Activated gamma-delta T cell treated with Interleukin-2 at 50 U/mL for 16 hours (primary cell): ENCODE data around the gene XYLT1.

Source experiments
- DNase-seq: peaks from one replicate; pipeline ENCODE4 v3.0.0-alpha.2; 2020

The XYLT1 gene

DNA sequence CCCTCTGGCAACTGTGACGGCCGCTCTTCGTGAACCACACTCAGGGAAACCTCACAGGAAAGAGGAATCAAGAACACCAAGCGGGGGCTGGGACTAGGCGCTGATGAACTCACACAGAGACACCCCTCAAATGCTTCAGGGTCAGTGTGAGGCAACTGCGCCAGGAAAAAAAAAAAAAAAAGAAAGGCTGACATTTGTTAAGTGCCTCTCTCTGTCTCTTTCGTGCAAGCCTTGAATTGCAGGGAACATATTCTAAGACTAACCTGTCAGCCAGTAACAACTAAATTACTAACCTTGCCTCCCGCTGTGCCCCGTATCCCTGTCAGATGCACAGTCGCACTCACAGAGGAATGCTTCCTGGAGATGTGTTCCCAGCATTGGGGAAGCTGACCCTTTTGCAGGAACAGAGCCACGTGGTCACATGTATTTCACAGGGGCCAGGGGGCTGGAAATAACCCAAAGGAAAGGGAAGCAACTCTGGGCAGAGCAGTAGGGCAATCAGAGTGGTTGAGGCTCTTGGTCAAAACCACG is 247.8 kb downstream of the XYLT1 start:
- no peak for DNase-seq

DNA sequence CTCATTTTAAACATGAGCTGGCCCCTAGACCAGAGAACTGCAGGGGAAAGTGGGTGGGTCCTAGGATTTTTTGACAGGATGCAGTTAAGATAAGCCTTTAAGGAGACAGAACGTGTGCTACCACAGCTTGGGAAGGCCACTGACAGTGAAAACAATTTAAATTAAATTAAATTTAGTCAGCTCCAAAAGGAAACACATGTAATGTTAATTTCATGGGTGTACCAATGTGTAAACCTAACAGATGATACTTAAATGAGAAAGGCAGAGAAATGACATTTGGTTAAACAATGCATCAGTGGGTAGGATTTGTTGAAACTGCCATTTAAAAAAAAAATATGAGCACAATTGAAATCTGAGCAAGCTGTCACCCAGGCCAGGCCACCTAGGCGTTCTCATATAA is 250.8 kb downstream of the XYLT1 start:
- DNase-seq: no peak

DNA sequence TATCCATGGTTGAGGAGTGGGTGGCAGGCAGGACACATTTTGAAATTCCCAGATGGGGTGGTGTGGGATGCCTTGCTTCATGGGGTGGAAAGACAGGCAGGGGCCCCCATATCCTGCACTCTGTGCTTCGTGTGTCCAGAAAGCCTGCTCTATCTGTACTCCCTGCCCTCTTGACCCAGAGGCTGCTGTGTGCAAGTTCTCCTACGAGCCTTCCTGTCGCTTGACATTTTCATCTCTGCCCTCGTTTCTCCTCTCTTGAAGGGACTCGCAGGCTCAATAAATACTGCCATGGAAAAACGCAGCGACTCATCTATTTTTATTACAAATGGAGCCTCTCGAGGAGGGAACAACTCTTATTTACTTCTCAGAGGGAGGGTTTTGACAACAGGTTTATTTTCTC is 254.8 kb downstream of the XYLT1 start:
- DNase-seq: no peak

DNA sequence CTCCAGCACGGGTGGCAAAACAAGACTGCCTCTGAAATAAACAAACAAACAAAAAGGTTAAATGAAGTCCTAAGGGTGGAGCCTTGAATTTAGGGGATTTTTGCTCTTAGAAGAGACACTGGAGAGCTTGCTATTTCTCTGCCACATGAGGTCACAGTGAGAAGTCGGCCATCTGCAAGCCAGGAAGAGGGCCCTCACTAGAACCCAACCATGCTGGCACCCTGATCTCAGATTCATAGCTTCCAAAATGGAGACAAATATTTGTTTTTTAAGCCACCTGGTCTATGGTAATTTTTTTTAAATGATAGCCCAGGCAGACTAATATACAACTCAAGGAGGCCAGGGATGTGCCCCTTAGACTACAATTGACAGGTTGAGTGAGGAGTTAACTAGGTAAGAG is 255.5 kb downstream of the XYLT1 start:
- DNase-seq: no peak

DNA sequence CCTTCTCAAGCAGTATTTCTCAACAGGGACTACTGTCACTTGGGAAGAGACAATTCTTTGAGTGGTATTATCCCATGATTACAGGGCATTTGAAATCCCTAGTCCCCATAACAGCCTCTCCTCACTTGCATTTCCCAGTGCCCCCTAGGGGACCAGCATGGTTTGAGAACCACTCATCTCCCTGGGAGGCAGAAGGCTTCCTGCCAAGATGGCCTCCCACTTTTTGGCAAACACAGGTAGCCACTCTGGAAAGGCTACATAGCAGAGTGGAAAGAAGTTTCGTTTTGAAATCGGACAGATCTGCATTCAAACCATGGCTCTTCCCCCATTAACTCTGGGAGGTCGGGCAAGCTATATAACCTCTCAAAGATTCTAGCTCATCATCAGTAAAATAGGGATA is 256.8 kb downstream of the XYLT1 start:
- DNase-seq: no peak

DNA sequence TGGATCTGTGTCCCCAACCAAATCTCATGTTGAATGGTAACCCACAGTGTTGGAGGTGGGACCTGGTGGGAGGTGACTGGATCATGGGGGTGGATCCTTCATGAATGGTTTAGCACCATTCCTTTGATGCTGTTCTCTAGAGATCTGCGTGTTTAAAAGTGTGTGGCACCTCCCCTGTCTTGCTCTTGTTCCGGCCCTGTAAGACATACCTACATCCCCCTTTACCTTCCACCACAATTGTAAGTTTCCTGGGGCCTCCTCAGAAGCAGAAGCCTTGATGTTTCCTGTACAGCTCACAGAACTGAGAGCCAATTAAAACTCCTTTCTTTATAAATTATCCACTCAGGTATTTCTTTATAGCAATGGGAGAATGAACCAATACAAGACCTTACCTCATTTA is 257.7 kb downstream of the XYLT1 start:
- DNase-seq: no peak

DNA sequence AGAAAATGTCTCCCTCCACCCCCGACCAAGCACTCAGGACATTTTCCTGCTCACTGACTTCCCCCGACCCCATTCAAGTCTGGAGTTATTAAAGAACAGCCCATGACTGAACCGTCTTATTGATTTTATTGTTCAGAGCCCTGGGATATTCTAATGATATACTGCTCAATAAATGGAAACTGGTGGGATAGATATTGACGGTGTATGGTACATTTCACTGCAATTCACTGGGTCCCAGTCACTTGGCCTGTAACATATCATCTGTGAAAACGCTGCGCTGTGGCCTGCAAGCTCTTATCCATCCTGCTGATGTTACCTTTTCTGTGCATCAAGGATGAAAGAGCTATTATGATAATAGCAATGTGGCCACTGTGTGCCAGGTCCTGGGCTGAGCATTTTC is 258.2 kb downstream of the XYLT1 start:
- DNase-seq: no peak

DNA sequence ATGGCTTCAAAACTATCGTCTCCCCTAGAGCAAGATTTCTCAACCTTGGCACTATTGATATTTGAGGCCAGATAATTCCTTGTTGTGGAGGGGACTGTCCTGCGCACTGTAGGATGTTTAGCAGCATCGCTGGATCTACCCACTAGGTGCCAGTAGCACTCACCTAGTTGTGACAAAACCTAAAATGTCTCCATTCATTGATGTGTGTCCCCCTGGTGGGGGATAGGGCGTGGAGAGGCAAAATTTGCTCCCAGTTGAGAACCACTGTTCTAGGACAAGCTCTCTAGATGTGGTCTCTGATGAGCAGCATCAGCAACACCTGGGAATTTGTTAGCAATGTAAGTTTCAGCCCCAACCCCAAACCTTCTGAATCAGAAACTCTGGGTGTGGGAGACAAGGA is 259.0 kb downstream of the XYLT1 start:
- DNase-seq: peak; percentile 12

DNA sequence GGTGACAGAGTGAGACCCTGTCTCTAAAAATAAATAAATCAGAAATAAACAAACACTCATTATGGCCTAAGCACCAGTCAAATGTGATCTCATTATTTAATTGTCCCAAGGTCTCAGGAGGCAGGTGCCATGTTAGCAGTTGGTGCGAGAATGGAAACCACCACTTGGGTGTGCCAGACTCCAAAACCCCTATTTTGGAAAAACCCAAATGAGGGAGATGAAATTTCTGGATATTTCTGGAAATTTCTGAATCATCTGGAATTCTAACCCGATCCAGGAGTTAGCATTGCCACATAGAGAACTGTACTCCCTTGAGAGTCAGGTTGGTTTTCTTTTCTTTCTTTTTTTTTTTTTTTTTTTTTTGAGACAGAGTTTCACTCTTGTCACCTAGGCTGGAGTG is 264.0 kb downstream of the XYLT1 start:
- no peak for DNase-seq

DNA sequence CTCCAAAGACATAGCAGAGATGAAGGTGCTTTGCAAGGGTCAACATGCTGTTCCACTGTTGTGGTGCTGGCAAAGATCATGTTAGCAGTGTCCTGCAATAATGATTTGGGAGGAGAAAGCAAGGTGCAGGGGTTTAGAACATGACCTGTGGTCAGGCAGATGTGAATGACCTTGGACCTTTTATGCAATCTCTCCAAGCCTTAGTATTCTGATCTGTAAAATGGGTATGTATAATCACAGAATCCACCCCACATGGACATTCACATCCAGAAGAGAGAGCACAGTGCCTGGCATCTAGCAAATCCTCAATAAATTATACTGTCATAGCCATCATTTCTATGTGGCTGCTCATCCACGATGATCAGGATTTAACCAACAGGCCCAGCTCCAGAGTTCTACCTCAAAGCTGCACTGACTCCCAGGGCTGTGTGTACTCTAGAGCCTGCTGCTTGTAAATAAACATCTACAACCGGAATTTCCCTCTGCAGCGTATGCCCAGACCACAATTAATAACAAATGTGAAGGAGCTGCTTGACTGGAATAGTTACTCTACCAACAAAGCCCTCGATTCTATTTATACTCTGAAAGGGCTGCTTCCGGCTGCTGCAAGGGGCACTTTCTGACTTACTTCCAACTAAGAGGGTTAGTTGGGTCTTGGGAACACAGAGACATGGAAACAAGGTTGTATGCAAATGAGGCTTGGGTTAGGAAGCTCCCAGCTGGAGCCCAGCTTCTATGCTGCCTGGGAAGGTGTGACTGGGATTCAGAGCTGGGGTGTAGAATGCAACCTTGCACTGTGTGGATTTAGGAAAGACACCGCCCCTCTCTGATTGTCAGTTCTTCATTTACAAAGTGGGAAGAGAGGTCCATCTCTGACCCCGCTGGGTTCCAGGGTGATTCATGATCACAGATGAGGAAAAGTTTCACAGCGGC is 265.2 kb downstream of the XYLT1 start:
- DNase-seq: no peak

DNA sequence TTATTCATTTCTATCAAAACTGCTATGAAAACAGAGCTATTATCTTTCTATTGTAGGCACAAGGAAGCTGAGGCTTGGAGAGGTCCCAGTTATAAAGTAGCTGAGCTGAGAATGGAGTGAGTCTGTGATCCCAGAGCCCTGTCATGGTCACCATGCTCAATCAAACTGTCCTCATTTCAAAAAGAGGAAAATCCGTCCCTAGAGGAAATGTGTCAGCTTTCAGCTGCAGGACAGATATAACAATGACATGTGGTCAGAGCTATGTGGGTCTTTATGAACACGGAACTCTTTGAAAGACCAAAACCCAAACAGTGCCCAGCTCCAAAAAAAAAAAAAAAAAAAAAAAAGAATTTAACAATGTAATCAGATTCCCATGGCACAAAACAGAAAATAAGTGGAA is 266.1 kb downstream of the XYLT1 start:
- no peak for DNase-seq

DNA sequence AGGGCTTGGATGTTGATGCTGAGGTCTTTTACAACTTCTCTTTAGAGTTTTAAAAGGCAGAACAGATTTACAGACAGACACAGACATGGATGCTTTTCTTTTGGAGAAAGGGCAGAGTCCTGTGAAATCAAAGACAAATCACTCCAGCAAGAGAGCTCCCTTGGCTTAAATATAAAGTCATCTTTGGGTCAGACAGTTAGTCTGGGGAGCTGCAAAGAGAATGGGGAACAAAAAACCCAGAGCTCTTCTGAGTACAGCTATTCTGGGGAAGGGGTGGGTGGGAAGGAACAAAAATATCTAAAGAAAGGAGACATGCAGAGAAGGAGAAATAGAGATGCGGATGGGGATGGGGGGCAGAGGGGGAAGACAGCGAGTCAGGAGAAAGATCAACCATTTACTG is 266.6 kb downstream of the XYLT1 start:
- no peak for DNase-seq

DNA sequence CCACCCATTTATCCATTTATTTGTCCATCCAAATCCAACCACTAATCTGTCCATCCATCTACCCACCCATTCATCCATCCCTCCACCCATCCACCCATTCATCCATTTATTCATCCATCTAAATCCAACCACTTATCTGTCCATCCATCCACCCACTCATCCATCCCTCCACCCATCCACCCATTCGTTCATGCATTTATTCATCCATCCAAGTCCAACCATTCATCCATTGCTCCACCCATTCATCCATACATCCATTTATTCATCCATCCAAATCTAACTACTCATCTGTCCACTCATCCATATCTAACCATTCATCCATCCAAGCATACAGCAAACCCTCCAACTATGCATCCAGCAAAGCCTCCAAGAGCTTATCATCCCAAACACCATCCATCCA is 267.3 kb downstream of the XYLT1 start:
- no peak for DNase-seq

DNA sequence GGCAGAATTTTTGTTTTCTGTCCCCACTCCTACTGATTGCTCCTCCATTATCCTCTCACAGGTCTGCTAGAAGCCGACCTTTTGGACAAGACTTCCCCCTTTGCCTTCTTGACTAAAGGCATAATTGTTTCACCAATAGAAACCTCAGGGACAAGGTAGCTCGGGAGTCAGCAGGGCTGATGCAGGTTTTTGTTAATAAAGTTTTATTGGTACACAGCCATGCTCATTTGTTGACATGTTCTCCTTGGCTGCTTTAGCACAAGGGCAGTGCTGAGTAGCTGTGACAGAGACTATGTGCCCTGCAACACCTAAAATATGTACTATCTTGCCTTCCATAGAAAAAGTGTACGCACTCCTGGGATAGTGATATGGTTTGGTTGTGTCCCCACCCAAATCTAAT is 271.6 kb downstream of the XYLT1 start:
- DNase-seq: no peak

DNA sequence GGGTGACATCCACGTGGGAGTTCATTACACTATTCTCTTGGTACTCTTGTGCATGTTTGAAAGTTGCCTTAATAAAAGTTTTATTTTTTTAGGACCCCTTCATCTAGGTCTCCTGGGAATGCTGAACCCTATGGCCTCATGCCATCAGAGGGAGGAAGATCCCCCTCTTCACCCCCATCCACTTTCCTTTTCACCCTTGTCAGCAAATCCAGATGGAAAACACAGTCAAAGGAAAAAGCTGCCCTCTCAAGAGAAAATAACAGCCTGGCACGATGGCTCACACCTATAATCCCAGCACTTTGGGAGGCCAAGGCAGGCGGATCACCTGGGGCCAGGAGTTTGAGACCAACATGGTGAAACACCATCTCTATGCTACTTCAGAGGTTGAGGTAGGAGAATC is 274.2 kb downstream of the XYLT1 start:
- no peak for DNase-seq

DNA sequence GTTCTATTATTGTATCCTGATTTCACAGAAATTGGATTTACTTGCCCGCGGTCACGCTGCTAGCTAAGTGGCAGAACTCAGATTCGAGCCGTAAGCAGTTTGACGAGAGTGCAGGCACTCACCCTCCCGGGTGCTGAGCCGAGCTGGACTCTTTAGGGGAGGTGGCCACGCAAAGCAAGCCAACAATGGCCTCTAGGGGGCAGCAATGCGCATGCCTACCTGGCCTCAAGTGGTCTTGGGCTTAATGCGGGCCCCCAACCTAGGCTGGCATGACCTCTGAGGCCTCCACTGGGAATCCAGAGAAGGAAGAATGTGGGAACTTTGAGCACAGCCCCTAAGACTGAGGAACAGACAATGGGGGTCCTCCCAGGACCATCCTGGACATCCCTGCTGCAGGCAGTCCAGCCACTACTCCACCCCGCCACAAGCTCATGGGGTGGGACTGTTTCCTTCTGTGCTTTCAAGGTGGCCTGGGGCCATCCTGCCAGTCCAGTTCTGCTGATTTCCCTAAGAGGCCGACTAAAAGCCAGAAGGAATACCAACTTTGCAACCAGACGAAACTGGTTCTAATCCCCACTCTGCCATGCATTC is 276.5 kb downstream of the XYLT1 start:
- DNase-seq: peak; percentile 62

DNA sequence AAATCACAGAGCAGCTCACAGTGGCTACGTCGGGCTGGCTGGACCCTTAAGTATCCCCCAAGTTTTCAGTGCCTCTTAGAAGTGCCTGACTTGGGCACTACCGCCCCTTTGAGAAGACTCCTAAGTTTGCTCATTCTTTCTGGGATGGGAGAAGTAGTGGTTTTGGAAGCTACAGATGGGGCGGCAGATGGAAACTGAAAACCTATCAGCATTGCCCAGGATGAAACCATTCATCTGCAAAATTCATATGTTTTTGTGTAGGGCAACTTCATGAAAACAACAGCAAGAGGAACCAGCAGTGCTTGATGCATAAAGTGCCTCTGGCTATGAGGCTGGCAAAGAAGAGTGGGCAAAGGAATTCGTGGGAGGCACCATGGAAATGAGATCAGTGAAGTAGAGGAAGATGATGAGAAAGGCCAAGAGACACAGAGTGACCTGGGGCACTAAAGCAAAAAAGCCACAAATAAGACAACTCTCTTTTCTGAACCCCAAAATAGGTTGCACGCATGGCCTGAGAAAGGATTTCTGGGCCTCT is 277.1 kb downstream of the XYLT1 start:
- DNase-seq: no peak

DNA sequence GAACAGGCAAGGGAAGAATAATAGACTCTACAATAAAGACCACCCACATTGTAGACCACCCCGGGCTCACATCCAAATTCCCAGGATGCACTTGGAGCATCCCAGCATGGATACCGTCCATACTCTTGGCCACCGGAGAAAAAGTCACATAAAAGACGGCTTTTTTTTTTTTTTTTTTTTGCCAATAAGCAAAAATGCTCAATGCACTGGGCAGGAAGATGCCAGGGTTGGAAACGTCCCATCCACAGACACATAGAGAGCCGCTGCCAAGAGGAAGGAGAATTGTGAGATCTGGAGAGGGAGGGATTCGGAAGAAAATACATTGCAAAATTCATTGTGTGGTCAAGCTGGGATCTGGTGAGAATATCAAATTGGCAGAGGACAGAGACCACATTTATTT is 286.7 kb downstream of the XYLT1 start:
- no peak for DNase-seq

DNA sequence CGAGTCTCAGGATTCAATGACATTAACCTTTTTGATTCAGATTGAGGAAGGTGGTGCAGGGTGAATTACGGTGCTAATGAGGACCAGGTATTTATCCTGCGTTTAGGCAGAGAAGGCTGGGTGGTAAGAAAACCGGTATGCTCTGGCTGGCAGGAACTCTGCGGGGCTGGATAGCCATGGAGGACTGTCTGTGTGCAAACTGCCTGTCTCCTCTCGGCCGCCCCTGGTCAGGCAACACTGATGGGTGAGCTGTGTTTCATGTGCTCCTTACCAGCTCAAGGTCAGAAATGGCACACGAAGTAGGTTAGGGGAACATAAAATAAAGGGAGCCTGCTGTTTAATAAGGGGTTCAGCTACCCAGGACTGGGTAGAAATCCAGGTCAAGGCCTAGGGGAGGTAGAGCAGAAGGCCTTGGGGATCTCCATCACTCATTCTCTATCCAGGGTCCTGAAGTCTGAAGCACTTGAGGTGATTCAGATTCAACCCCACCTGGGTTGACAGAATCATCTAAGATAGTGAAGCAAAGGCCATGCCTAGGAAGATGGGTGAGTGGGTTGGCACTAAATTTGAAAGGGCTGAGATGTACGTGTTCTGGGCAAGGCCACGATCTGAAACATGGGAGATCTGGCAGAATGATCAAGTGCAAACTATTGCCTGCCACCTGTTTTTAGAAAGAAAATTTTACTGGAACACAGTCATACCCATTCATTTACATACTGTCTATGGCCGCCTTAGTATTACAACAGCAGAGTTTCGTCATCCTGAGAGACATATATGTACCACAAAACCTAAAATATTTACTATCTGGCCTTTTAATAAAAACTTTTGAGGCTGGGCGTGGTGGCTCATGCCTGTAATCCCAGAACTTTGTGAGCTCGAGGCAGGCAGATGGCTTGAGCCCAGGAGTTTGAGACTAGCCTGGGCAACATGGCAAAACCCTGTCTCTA is 292.5 kb downstream of the XYLT1 start:
- no peak for DNase-seq

DNA sequence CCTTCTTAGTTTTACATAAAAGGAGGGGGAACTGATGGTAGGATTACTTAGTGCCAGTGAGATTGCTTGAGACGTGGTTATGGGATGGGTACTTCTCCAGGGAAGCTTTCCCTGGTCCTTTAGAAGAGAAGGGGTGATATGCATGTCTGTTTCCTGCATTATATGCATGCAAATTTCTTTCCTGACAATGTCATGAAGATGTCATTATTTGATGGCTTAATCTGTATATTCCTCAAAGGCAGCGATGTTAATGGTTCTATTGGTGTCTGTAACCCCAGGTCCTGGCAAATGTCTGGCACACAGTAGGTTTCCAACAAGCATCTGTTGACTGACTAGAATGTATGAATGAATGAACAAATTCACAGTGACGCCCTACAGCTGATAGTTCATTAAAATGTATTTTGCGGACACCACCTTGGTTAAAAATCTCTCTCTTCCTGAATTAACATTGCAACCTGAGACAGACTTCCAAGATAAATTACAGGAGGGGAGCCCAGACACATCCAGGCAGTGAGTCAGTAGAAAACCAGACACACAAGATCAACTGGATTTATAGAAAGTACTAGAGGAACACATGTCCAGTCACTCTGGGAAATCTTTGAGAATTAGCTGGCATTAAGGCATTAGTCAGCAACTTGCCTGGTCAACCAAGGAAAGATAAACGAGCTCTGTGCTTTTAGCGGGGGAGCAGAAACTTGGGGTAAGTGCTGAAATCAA is 293.4 kb downstream of the XYLT1 start:
- no peak for DNase-seq

DNA sequence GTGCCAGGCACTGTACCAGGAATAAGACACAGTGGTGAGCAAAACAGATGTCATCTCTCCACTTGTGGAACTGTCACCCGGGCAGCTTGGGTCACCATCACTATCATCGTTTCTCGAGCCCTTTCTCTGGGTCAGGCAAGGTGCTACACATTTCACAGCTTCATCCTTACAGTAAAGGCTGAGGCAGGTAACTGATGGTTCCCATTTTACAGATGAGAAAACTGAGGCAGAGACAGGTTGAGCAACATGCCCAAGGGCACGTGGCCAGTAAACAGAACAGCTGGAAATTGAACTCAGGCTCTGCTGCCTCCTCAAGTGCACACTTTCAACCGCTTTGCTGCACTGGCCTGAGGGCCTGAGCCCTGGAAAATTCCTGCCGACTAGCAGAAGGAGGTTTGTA is 294.6 kb downstream of the XYLT1 start:
- no peak for DNase-seq

DNA sequence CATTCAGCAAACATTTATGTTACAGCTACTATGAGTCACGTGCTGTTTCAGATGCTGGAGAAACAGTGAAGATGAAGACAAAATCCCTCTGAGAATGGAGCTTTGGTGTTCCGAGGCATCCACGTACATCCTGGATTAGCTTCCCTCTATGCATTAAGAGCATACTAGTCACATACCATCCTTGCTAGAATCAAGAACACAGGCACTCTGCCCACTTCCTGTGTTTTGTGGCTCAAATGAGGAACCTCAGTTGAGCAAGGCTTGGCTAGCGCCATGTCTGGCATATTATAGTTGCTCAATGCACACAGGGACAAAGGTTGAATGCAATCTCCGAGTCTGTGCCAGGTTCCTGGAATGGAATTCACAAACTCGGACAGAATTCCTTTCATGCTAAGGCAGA is 297.5 kb downstream of the XYLT1 start:
- DNase-seq: peak; percentile 5
